Activated CD4-positive, alpha-beta T cell treated with anti-CD3 and anti-CD28 coated beads, Interleukin-10, Interleukin-2, amounts not matched to agents 100 ng/mL and 50 ng/mL, durations not matched to agents 16 hours and 8 hours (primary cell): ENCODE data around the gene SDC1.

Experiments used
- DNase-seq: peaks from one replicate; pipeline ENCODE4 v3.0.0-alpha.2; 2020

SDC1 gene

DNA sequence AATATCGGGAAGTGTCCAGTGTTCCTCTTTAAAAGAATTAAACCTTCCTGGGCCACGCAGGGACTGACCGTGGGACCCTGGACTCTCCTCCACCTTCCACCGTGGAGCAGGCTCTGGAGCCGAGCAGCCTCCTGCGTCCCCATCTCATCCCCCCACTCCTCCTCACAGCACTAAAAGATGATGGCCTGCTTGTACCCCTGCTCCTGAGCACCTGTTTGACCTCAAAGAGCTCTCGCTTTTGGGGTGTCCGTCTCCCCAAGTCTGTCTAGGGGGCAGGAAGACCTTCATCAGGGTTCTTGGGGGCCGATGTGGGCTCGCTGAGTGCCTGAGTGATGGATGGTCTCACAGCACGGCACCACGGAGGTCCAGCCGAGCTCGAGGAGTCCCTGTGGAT, 1.2 kb upstream of the SDC1 start:
- no peak for DNase-seq

DNA sequence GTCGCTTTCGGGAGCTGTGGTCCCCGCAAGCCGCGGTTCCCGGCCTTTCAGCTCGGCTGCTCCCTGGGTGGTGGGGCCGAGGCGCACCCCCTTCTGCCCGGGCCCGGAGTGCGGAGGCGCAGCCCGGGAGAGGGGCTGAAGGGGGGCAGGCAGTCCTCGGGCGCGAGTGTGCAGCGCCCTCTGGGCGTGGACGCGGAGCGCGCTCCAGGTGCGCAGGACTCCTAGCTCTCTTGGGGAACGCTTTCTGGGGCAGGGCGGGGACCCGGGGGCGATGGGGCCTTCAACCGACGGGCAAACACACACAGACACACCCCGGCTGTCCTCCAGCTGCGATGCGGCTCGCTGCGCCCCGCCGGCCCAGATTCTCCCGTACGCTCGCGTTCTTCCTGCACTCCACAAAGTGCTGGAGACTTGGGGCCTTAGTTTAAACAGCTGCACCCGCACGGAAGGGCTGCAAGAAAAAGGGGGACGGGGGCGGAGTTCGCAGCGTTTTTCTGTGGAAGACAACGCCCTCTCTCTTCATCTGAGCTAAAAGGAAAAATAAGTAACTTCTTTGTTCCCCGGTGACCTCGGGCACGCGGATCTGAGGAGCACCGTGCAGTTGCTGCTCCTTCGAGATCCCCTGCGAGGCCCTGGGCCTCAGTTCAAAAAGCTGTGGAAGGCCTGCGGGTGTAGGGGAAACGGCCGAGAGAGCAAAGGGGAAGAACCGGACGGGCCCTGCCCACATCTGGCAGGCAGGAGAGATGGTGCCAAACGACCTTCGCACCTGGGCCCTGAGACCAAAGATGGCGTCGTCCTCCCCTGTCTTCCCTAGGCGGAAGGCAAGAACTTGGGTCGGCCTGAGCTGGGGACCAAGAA, 593 bp upstream of the SDC1 start:
- DNase-seq = peak; percentile 59

DNA sequence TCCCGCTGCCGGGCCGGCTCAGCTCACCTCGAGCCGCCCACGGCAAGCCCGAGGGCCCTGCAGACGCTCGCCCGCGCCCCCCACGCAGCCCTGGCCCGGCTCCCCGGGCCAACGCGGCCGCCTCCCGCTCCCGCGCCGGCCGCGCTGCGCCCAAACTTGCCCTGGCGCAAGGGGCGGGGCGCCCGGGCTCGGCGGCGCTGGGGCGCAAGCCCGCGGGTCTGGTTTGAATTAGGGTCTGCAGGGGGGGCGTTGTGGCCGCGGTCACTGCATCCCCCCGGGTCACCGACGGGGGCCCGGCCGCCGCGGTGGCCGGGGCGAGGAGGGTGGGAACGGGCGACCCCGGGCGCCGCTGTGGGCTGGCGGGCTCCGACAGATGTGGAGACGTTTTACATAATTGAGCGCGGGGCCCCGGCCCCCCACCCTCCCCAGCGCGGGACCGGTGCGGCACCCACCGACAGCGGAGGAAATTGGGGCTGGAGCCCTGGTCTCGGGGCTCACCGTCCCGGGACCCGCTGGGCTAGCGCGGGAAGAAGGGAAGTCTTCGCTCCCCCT, 690 bp downstream of the SDC1 start:
- no peak for DNase-seq

DNA sequence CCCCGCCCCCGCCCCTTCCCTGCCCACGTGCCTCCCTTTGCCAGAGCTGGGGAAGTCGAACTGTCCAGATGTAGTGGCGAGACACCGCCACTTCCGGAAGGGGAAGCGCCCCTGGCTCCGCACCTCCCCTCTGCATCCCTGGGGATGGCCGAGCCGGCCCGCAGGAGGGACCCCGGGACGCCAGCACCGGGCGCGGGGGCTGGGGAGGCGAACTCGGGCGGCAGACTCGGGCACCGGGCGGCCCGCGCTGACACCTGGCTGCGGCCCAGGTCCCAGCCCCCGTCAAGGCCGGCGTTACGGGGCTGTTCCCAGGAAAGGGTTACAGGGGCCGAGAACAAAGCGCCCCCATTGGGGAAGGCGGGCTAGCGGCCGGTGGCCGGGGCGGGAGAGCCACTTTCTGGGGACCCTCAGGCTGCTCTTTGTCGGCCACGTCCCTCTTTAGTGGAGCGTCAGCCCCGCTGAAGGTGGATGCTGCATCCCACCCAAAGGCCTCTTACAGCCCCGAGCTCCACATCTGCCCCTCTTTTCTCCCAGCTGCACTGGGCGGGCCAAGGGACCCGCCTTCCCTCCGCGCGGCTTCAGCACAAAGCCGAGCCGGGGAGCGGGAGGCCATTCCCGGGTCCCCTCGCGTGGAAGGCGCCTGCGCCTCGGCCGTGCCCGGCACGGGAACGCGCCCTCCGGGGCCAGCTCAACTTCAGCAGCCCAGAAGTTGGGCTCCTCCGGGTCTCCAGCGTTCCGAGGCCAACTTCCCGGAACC, 1.3 kb downstream of the SDC1 start:
- no peak for DNase-seq

DNA sequence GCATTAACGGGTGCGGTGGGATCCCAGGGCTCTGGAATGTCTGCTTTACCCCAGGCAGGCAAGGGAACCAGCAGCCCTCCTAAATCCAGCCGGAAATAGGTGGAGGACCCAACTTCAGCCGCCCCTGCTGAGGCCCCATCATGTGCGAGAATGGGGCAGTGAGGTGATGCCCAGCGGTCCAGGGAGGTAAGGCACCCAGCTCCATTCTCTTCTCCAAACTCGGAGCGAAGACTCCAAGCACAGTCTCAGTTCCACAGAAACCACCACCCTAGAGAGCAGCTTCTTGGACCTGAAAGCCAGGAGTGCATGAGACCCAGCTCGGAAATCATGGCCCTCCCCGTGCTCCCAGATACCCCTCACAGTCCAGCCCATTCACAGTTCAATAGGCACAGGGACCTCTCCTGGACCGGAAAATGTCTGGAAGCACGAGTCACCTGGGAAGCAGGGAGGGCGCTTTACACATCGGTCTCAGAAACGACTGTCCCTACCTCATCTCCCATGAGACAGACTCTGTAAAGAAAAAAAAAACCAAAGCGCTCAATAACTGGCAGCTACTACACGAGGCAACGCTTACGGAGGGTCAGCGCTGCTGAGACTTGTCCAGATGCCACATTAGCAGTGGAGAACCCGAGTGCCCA, 2.0 kb downstream of the SDC1 start:
- no peak for DNase-seq

DNA sequence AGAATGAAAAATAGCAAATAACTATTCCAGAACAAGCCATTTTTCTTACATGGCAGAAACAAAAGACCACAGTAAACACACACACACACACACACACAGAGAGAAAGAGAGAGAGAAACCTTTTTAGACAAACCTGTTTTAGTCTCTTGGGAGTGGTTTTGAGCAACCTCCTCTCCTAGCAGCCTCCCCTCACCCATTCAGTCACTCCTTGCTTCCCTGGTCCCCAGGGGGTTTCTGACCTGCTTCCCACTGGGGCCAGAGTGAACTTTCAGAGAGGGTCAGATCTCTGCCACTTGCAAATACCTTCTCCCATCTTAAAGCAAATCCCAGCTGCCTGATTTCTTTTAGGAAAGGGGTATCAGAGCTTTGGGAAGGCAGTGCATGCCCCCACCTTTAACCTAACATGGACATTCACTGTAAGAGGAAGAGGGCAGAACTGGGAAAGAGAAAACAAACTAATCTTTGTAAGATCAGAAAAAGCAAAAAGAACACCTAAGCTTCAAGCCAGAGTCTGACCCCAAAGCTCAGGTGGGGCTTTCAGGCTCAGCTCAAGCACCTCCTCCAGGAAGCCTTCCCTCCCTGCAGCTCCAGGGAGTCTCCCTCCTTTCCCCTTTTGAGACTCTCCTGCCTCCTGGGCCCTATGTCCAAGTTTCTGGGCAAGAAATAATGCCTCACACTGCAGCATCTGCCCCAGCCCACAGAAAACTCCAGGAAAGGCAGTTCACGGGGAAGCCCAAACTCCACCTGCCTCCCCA, 2.7 kb downstream of the SDC1 start:
- DNase-seq = no peak

DNA sequence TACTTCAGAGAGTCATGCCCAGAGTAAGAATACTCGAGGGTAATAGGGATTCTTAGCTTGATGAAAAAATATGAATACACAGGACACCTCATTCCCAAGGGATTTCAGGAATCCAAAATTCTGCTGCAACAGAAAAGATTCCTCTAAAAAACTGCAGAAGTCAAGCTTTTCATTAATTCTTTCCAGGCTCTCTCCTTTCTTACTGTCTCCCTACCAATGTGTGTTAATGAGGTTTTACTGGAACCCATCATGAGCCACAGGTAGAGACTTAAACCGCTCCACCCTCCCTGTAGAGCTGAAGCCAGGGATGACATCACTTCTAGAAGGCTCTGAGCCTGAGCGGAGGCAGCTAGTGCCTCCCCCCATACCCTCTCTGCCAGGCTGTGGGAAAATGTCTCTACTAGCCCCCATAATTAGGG, 3.4 kb downstream of the SDC1 start:
- no peak for DNase-seq

DNA sequence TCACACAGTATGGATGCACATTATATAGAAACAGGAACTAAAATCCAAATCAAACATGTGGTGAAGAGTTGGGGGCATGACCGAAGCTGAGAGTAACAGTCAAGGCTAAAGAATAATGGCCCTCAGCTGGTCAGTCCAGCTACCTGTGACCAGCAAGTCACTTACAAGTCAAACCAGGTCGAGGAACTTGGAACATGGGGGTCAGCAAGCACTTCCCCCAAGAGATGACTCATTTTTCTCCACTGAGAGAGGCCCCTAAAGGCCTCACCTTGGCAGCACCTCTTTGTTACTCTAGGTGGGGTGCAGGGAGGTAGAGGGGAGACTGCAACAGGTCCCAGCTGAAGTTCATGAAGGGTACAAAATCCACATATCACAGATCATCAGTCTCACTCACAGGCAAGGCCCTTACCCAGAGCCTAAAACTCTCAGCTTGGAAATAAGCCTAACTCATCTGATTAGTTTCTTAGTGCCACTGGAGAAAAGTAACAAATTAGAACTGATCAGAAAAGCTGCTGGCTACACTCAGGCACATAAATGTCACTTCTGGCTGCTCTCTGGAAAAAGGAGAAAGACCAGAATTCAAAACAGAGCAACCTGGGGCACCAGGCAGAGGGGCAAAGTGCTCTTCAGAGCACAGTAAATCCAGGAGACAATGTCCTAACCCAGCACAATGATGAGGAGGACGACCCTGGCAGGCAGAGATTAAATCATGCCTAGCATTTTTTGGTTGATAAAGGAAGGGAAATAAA, 4.0 kb downstream of the SDC1 start:
- no peak for DNase-seq

DNA sequence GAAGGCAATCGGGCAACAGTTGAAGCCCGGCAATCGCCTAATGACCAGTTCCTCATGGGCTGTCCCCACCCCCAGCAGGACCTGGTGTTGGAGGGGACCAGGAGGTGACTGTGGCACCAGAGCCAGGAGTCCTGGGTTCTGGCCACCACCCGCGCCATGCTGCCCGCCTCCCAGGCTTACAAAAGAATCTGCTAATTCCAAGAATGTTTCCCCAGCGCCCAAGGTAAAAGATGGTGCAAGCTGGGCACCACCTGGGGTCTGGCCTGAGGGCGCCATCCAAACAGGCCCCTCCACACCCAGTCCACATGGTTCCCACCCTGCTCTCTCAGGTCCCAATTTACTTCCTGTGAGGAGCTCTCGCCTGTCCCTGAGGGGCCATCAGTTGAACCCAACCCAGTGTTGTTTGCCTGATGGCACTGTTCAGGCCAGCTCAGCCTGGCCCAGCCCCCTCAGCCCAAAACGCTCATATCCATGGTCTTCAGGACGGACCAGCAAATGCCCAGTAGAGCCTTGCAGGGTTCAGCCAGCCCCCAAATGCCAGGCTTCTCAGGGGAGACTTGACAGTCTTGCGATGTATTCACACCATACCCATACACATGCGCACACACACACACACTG, 5.1 kb downstream of the SDC1 start:
- DNase-seq = no peak

DNA sequence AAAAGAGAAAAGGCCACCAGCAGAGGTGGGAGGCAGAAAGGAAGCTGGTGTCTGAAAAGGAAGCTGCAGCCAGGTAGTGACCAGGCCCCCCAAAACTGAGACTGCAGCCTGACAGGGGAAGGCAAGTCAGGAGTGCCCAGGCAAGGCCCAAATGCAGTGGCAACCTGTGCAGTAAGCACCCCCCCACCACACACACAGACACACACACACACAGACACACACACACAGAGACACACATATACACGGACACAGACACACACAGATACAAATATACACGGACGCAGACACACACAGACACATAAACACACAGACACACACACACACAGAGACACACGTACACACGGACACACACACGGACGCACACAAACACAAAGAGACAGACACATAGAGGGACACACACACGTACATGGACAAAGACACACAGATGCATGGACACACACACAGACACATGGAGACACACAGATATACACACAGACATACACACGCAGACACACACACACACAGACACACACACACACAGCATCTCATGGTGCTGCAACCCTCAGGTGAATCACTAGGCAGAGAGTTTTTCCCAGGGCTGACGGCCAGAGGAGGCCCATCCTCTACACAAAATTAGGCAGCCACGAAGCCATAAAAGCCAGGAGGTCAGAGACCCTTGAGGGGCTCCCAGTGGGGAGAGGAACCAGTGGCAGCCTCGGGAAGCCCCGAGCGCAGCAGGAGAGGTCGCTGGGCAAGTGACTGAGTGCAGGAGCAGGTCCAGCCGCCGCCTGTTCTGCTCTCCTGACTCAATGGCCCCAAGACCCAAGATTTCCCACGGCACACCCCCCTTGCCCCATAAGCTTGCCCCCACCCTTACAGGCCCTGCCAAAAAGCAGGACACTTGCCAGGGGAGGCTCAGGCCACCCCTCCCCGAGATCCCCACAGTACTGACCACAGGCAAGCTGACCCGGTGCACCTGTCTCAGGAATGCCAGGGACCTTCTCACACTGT, 6.3 kb downstream of the SDC1 start:
- no peak for DNase-seq

DNA sequence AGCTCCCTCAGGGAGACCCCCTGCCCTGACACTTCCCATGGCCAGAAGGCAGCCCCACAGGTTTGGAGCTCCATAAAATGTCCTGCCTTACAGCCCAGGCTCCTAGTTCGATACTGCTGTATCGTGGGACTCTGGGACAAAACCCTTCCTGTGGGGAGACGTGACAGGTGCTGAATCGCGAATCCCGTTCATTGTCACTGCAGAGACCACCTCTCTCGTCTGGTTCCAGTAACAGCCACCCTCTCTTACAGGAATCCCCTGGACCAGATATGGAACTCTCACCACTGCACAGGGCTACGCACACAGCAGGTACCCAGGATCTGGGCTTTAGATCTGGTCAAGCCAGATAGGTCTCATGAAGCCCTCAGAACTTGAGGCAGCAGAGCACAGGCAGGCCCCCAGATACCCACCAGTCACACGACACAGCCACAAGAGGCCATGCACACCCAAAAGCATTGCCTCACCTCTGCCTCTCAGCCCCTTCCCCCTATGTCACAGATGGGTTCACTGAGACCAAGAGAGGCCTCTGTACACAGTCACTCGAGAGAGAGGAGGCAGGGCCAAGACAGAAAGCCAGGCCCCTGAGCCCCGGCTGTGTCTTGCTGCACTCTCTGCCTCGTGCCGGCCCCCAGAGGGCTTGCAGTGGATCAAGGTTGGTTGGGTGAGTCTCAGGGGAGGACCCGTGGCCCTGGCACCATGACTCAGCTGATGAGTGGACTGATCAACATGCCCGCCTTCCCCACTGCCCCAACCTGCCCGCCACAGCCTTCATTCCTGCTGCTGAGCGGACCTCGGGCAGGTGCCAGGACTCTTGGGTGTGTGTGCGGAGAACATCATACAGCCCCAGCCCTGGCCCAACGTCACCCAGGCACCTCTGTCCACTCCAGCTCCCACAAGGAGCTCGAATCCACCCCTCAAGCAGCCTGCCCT, 7.6 kb downstream of the SDC1 start:
- no peak for DNase-seq

DNA sequence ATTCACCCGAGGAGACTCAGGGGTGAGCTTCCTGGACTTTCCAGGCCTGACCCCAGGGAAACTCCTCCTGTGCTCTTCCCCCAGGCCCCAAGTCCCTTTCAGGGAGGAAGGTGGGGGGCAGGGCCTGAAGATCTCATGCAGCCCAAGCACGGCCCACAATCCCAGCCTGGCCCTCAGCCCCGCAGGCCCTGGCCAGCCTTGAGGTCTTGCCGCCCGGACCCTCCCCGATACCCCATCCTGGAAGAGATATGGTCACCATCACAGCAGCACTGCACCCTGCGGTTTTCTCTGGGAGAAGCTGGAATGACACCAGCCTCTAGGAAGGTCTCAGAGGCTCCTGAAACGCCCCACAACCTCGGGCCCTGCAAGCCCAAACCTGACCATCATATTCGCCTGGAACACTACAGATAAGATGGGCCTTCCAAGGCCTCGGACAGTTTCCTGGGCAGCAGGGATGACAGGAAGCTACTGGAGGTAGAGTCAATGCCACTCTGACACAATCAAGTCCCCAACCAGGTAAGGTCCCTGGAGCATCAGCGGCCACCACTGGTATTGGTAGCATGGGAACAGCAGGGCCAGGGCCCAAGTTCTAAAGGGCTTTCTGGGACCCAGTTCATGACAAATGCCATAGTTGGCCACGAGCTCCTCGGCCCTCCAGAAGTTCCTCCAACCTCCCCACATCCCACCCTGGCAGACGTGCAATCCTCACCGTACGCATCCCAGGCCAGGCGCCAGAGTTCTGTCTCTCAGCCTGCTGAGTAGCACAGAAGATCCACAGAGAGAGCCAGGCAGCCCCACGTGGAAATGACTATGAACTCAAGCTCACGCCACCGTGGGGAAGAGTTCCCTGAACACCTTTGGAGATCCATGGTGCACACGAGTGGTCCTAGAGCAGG, 8.6 kb downstream of the SDC1 start:
- no peak for DNase-seq

DNA sequence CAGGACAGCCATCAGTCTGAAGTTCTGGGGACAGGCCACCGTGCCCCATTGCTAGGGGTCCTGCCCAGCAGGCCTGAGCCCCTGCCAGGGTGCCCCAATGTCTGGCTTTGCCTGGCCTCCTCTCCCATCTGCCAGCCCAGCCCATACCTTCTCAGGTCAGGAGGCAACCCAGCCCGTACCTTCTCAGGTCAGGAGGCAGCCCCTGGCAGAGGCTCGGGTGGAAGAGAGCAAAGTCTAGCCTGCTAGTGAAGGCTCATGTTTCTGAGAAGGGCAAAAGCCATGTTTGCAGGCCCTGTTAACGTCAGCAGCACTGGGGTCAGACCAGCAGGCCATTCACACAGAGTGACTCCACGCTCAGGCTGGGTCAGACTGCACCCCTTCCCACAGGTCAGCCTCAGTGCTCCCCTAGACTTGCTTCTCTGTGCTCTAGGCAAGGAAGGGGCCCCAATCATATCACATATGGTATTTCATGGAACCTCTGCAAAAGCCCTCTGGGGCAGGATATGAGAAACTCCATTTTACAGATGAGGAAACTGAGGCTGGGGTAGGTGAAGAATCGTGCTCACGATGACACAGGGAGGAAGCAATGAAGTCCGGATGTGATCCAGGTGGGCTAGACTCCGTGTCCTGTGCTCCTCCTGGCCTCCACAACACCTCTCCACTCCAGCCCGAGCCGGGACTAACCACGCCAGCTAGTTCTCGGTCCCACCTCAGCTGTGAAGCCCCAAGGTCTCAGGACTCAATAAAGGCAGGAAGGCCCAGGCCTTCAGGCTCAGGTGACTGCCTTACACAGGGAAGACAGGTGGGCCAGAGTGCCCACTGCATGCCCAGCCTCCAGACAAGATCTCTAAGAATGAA, 9.5 kb downstream of the SDC1 start:
- no peak for DNase-seq

DNA sequence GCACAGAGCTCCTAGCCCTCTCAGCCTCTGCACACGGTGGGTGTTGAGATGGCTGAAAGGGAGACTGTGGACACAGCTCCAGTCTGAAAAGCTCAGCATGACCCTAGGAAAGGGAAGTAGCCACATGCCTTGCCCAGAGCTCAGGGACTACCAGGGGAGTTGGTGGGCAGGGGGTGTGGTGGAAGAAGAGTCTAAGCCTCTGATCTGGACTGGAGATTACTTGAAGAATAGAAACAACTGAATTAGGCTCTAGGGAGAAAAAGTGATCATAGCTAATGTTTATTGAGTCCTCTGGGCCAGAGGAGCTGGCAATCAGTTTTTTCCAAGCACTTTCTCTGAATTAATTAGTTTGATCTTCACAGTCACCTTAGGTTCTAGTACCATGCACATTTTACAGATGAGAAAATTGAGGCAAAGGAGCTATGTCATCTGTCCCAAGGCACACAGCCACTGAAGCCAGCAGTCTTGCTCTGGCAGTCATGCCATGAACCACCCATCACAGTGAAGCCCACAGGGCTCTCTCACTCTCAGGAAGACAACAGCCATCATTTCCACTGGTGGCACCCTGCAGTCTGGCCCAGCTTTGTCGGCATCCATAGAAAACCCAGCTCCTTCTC, 10.3 kb downstream of the SDC1 start:
- no peak for DNase-seq

DNA sequence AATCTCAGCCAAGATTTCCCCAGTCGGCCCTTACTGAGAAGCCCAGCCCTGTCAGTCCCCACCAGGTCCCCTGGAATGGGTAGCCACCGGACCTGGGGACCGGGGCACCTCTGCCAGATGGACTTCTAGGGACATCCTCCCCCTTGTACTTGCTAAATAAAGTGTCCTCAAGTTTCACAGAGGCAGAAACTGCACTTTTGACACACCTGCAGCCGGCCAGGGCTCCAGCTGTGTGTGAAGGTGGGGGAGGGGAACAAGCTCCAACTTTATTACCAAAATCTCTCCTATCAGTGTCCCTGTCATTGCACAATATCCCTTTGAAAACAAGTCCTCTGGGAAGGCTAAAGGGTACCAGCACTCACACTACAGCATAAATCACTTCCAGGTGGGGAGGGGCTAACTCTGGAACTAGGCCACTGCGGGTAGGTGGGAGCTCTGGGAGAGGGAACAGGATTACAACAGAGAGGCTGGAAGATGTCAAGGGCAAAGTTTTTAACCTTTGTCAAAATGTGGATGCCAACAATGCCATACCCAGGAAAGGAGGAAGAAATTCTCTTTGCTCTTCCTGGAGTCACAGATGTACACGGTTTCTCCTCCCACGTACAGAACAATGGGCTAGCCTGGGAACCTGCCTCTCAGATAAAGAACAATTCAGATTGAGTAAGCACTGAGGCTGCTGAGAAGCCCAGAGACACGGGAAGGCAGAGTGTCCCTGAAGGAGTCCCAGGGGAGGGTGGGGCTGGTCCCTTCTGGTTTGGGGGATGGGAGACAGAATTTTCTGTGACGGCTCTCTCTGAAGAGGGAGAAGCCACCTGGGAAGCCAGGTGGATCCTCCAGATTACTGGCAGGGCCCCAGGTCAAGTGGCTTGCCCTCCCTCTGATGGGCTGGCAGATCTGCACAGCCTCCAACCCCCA, 11.0 kb downstream of the SDC1 start:
- DNase-seq = no peak
